Activated T-cell treated with anti-CD3 and anti-CD28 coated beads, Interleukin-2, amount 50 U/mL, for 24 hours (primary cell): ENCODE results near the gene MAP3K13.
A peak's percentile ranks its signal among the peaks of the same experiment; 100 is the strongest.
"Not testable (repeated sequence)": the region's sequence is repeated elsewhere in the genome, so short reads cannot be mapped to it uniquely, and the experiment has no call there.

Experiments used
- DNase-seq: peaks from one replicate; pipeline ENCODE4 v3.0.0-alpha.2; 2020
- H3K27ac Mint-ChIP-seq: 2 replicates; pipeline ENCODE4 v1.8.0; 2020; ENCODE audit warnings: mild to moderate bottlenecking, mixed read lengths
- H3K27me3 Mint-ChIP-seq: 2 replicates; pipeline ENCODE4 v1.8.0; 2020; ENCODE audit warnings: mixed read lengths
- H3K36me3 Mint-ChIP-seq: 2 replicates; pipeline ENCODE4 v1.8.0; 2020; ENCODE audit warnings: low read depth, mixed read lengths
- H3K4me1 Mint-ChIP-seq: 2 replicates; pipeline ENCODE4 v1.8.0; 2020; ENCODE audit warnings: low read depth, mixed read lengths
- H3K4me3 Mint-ChIP-seq: 2 replicates; pipeline ENCODE4 v1.8.0; 2020; ENCODE audit warnings: mild to moderate bottlenecking, moderate library complexity, mixed read lengths
- H3K9me3 Mint-ChIP-seq: 2 replicates; pipeline ENCODE4 v1.8.0; 2020; ENCODE audit warnings: mixed read lengths

The MAP3K13 gene

DNA sequence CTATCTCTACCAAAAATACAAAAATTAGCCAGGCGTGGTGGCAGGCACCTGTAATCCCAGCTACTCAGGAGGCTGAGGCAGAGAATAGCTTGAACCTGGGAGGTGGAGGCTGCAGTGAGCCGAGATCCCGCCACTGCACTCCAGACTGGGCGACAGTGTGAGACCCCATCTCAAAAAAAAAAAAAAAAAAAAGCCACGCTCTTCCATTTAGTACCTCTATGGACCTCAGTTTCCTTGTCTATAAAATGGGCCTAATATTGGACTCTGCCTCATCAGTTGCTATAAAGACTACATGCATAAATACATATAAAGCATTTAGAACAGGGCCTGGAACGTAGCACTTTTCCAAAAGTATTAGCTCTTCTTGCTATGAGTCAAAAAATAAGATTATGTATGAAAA, 112.0 kb downstream of the MAP3K13 start:
- not testable (repeated sequence) for H3K4me1 Mint-ChIP-seq, DNase-seq, H3K4me3 Mint-ChIP-seq, H3K27me3 Mint-ChIP-seq, H3K27ac Mint-ChIP-seq, H3K9me3 Mint-ChIP-seq
- H3K36me3 Mint-ChIP-seq = peaks cover 39% of the 10 kb centered on the region

DNA sequence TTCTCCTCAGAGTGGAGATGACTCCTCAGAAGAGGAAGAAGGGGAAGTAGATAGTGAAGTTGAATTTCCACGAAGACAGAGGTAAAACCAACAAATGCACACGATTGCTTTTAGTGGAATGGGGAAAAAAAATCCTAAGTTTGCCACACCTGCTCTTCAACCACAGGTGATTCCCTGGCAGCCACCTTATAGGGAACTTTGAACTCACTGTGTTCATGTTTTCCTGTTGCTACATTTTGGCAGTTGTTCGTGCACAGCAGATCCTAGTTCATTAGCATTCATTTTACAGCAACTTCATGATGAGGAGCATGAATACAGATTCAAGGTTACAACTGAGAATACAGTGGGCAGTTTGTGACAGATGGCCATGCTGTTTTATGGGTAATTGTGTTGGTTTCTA, 114.4 kb downstream of the MAP3K13 start:
- H3K36me3 Mint-ChIP-seq = peaks cover 59% of the 10 kb centered on the region
- DNase-seq = no peak
- no peaks in the 10 kb centered on the region for H3K9me3 Mint-ChIP-seq
- no peak overlapping the region for H3K4me3 Mint-ChIP-seq
- H3K27ac Mint-ChIP-seq = no peak overlapping the region
- H3K27me3 Mint-ChIP-seq = no peaks in the 10 kb centered on the region
- H3K4me1 Mint-ChIP-seq = no peaks in the 10 kb centered on the region

DNA sequence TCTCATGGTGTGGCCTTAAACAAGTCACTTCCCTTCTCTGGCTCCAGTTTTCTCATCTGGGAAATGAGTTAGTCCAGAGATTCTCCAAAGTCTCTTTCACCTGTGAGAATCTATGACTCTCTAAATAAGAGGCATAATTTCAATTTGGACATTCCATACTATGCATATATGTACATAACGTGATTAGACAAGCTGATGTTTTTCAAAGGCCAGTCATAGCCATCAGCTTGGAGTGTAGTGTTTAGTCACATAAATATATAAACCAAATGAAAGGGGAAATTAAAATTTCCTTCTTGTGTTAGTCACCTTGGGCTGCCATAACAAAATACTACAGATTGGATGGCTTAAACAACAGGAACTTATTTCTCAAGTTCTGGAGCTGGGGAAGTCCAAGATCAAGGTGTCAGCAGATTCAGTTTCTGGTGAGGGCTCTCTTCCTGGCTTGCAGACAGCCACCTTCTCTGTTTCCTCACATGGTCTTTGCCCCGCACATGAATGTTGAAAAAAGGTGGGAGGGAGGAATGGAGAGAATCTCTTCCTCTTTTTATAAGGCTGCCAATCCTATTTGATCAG, 116.5 kb downstream of the MAP3K13 start:
- H3K4me1 Mint-ChIP-seq = peaks cover 8% of the 10 kb centered on the region
- H3K36me3 Mint-ChIP-seq = peaks cover 57% of the 10 kb centered on the region
- H3K4me3 Mint-ChIP-seq = no peak overlapping the region
- no peaks in the 10 kb centered on the region for H3K9me3 Mint-ChIP-seq
- no peak overlapping the region for H3K27ac Mint-ChIP-seq
- no peak for DNase-seq
- H3K27me3 Mint-ChIP-seq = no peaks in the 10 kb centered on the region

DNA sequence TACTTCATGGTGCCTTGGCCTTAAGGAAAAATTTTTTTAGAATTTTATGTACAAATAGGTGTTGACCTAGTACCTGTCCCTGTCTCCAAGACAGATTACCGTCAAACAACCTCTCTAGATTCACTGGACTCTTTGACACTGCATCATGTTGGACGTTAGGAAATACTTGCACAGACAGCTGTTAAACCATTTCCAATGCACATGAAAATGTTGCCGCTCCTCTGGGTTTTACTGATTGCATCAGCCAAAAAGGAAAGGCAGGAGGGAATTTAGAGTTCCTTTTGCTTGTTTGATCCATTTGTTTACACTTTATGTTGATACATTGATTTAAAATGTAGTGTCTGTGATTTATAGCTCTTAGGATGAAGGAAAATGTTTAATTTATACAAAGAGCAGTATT, 121.4 kb downstream of the MAP3K13 start:
- no peaks in the 10 kb centered on the region for H3K27me3 Mint-ChIP-seq
- H3K9me3 Mint-ChIP-seq = no peaks in the 10 kb centered on the region
- H3K4me3 Mint-ChIP-seq = no peak overlapping the region
- peaks cover 8% of the 10 kb centered on the region for H3K4me1 Mint-ChIP-seq
- DNase-seq = no peak
- peaks cover 83% of the 10 kb centered on the region for H3K36me3 Mint-ChIP-seq
- H3K27ac Mint-ChIP-seq = no peak overlapping the region

DNA sequence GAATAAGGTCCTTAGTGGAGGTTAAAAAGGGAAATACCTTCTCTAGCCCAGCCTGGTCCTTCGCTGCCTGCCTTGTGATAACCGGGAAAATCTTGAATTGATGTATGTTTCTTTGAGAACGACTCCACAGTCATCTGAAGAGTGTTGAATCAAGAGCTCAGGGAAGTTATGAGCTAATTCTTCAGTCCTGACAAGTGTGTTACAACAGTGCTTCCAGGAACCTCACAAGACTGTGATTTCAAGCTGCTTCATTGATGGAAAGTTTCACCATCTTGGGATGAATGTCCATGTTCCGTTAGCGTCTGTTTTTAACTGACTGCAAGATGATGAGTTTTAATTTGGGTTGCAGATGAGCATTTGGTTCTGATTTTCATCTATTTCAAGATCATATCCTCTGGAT, 123.5 kb downstream of the MAP3K13 start:
- H3K4me3 Mint-ChIP-seq = no peak overlapping the region
- H3K27ac Mint-ChIP-seq = no peak overlapping the region
- peaks cover 8% of the 10 kb centered on the region for H3K4me1 Mint-ChIP-seq
- H3K9me3 Mint-ChIP-seq = no peaks in the 10 kb centered on the region
- no peaks in the 10 kb centered on the region for H3K27me3 Mint-ChIP-seq
- DNase-seq = no peak
- peaks cover 84% of the 10 kb centered on the region for H3K36me3 Mint-ChIP-seq

DNA sequence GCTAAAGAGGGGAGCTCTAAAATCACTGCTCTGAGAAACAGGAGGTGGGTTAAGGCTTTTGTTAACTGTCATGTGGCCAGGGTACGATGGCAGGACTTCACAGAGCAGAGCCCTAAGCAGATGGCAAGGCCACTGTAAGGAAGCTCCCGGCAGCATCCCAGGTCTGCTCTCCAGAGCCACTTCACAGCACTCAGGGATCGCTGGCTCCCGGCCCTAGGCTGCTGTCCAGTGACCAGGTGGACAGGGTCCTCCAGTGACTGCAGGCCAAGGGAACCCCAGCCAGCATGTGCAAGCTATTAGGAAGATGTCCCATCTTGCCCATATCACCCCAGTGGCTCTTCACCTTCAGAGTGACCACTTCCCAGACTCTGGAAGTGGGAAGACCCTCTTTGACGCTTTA, 125.5 kb downstream of the MAP3K13 start:
- Mint-ChIP-seq H3K4me3 (no peak overlapping the region), H3K9me3 (no peaks in the 10 kb centered on the region), H3K27ac (no peak overlapping the region), H3K4me1 (peaks cover 4% of the 10 kb centered on the region), H3K27me3 (no peaks in the 10 kb centered on the region), H3K36me3 (peaks cover 87% of the 10 kb centered on the region)
- no peak for DNase-seq

DNA sequence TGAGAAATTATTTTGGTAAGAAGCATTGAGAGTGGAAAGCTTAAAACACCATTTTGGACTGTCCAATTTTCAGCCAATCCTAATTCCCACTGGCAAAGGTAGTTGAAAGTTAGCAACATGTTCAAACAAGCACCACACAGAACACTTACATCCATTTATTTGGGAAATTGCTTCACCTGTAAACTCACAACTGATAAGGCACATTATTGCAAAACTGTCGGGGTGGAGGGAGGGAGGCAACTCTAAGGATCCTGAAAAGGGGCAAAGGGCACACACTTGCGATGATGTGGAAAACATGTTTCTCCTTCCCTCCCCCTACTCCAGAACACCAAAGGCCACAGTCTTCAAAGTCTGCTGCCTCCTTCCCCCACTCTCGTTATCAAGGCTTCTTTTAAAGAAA, 126.5 kb downstream of the MAP3K13 start:
- Mint-ChIP-seq H3K4me3 (no peak overlapping the region), H3K4me1 (peaks cover 2% of the 10 kb centered on the region), H3K9me3 (no peaks in the 10 kb centered on the region), H3K27ac (no peak overlapping the region), H3K36me3 (peaks cover 93% of the 10 kb centered on the region), H3K27me3 (no peaks in the 10 kb centered on the region)
- no peak for DNase-seq

DNA sequence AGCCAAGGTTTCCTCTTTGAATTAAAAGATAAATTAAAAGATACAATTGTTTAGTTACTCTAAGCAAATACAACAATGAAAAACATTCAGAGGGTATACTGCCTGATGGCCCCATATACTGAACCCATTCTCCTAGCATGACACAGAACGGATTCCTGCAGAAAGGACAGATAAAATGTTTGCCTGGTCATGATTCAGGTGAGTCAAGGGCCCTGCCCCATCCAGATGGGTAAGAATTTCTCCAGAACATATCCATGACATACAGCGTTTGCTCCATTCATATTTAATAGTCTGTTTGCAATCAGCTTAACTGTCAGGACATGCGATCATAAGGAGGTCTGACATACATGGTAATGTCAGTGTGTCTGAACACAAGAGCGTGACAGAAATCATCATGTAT, 127.3 kb downstream of the MAP3K13 start:
- H3K9me3 Mint-ChIP-seq = no peaks in the 10 kb centered on the region
- H3K36me3 Mint-ChIP-seq = peaks cover 95% of the 10 kb centered on the region
- H3K27ac Mint-ChIP-seq = no peak overlapping the region
- H3K4me3 Mint-ChIP-seq = no peak overlapping the region
- no peak for DNase-seq
- H3K27me3 Mint-ChIP-seq = no peaks in the 10 kb centered on the region
- peaks cover 2% of the 10 kb centered on the region for H3K4me1 Mint-ChIP-seq

DNA sequence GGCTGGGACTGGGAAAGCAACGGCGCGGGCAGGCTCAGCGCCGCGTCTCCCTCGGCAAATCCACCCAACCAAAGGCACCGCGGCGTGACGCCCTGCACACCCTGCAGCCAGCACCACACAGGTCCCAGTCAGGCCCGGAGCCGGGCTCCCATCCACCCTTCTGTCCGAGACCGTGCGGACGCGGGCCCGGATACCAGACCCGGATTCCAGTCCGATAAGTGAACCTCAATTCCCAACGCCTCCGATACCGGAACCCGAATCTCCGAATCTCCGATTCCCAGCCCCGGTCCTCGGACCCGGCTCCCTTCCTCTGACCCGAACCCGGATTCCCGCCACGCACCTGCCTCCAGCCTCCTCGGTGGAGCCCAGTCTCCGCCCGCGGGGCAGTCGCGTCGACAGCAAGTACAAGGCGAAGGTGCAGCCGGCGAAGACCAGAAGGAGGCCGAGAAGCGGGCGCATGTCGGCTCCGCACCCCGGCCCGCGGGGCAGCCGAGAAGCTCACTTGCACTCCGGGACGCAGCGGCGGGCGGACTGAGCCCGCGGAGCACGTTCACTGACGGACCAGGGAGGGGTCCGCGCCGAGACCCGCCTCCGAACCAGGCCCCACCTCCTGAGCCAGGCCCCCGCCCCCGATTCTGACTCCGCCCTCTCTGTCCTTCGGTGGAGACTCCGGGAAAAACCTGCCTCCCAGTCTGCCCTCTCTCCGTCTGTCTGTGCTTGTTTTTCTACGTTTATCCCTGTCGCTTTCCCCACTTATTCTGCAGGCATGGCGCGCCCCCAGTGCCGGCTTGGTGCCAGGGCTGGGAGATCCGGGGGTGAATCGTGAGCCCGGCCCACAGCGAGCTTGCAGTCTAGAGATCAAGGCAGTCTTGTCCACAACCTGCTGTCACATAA, 135.8 kb downstream of the MAP3K13 start, which contains the start of gene TMEM41A:
TMEM41A (minus strand) TSS at position 533 of the 894 bp plus-strand sequence; CDS start at position 459, 74 bp downstream.
- H3K4me3 Mint-ChIP-seq = peak within 1 kb of the TSS; percentile 94
- no peaks in the 10 kb centered on the region for H3K27me3 Mint-ChIP-seq
- peaks cover 28% of the 10 kb centered on the region for H3K4me1 Mint-ChIP-seq
- no peaks in the 10 kb centered on the region for H3K9me3 Mint-ChIP-seq
- peaks cover 43% of the 10 kb centered on the region for H3K36me3 Mint-ChIP-seq
- DNase-seq = peak; percentile 95
- peak within 1 kb of the TSS; percentile 91 for H3K27ac Mint-ChIP-seq

DNA sequence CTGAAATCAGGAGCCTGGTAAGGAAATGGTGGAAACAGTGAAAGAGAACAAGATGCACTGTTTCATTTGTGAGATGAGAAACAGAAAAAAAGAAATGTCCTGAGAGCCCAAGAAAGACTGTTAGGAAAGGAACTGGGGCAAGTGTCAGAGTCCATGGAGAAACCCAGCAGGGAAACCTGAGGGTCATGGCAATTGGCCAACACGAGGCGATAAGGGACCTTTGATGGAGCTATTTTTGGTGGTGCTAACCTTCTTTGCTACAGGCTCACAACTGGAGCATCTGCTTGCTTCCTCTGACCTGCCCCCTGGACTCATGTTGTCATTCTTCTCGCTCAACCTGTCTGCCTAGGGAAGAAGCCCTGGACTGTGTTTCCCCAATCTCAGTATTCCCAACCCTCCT, 140.1 kb downstream of the MAP3K13 start:
- Mint-ChIP-seq H3K9me3 (no peaks in the 10 kb centered on the region), H3K27ac (no peak overlapping the region), H3K4me1 (peaks cover 10% of the 10 kb centered on the region), H3K36me3 (peaks cover 7% of the 10 kb centered on the region), H3K4me3 (no peak overlapping the region), H3K27me3 (no peaks in the 10 kb centered on the region)
- DNase-seq = no peak

DNA sequence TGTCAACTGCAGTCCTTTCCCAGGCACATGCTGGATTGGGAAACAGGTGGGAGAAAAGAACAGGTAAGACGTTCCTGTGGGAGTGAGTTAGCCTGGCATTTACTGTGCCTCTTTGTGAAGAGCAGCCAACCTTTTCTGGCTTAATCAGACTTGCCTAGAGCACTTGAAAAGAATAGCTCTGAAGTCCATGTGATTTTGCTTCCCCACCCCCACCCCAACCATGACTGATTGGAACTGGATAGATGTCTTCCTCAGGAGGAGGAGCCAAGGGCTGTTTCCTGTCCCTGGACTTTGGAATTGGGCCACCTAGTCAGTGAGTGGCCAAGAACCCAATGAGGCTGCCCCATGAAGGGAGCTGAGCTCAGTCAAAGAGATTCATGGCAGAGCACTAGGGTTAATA, 140.6 kb downstream of the MAP3K13 start:
- no peak for DNase-seq
- Mint-ChIP-seq H3K27me3 (no peaks in the 10 kb centered on the region), H3K27ac (no peak overlapping the region), H3K4me3 (no peak overlapping the region), H3K9me3 (no peaks in the 10 kb centered on the region), H3K4me1 (peaks cover 8% of the 10 kb centered on the region), H3K36me3 (peaks cover 2% of the 10 kb centered on the region)

DNA sequence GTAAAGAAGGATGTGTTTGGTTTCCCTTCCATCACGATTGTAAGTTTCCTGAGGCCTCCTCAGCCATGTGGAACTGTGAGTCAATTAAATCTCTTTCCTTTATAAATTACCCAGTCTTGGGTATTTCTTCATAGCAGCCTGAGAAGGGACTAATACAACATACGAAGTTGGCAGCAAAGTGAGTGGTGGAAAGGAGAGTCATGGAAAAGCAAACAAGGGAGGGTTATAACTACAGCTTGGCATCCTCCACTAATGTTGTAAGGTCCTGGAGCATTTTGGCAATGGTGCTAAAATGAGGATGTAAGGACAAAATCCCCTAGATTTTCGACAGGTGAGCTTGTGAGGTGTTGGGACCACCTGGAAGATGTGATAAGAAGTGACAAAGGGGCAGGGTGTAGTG, 141.7 kb downstream of the MAP3K13 start:
- no peak overlapping the region for H3K4me3 Mint-ChIP-seq
- no peaks in the 10 kb centered on the region for H3K9me3 Mint-ChIP-seq
- no peaks in the 10 kb centered on the region for H3K27me3 Mint-ChIP-seq
- H3K4me1 Mint-ChIP-seq = peaks cover 1% of the 10 kb centered on the region
- H3K36me3 Mint-ChIP-seq = no peaks in the 10 kb centered on the region
- DNase-seq = no peak
- no peak overlapping the region for H3K27ac Mint-ChIP-seq

DNA sequence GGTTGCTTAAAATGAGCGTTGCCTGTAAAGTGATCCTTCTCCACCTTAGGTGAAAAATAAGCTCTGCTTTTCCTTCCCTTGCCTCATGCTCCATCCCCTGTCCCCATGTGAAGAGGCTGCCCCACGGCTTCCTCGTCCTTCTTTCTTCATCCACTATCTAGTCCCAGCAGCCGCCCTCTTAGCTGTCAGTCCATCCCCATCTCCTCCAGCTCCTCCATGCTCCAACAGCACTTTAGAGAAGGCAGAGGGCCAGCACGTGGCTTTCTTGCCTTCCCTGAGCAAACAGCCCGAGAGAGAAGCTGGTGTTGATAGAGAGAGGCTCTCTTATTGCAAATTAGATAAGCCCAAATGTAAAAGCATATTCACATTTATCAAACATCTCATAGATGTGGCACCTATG, 144.9 kb downstream of the MAP3K13 start:
- Mint-ChIP-seq H3K4me3 (no peak overlapping the region), H3K27ac (no peak overlapping the region), H3K27me3 (no peaks in the 10 kb centered on the region), H3K9me3 (no peaks in the 10 kb centered on the region), H3K4me1 (no peaks in the 10 kb centered on the region), H3K36me3 (no peaks in the 10 kb centered on the region)
- DNase-seq = no peak

DNA sequence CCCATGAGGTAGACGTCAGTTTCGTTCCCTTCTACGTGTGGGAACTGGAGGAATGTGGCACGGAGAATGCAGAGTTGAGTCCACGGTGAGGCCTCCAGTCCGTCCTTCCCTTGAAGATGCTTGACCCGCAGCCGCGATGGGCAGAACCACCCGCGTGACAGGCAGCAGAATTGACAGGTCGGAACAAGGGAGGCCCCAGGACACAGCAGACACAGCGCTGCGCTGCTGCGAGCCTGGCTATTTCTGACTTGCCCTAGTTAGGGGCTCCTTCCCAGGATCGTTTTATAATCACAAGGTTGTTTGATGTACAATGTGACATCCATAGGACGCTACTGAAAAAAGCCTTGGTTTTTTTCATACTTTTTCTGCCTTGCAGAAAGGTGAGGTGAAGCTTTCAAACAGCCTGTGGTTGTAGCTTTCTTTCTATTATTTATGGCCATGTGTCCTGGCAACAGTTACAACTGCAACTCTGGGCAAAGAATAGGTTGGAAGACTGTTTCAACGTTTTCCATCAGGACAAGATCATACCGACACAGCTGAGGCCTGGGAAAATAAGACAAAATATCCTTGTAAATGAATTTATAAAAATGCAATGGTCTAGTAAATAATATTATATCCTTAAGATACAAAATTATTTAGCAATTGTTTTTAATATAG, 145.5 kb downstream of the MAP3K13 start:
- H3K36me3 Mint-ChIP-seq = no peaks in the 10 kb centered on the region
- H3K27me3 Mint-ChIP-seq = no peaks in the 10 kb centered on the region
- no peak overlapping the region for H3K27ac Mint-ChIP-seq
- H3K4me1 Mint-ChIP-seq = no peaks in the 10 kb centered on the region
- no peak overlapping the region for H3K4me3 Mint-ChIP-seq
- H3K9me3 Mint-ChIP-seq = no peaks in the 10 kb centered on the region
- DNase-seq = no peak

DNA sequence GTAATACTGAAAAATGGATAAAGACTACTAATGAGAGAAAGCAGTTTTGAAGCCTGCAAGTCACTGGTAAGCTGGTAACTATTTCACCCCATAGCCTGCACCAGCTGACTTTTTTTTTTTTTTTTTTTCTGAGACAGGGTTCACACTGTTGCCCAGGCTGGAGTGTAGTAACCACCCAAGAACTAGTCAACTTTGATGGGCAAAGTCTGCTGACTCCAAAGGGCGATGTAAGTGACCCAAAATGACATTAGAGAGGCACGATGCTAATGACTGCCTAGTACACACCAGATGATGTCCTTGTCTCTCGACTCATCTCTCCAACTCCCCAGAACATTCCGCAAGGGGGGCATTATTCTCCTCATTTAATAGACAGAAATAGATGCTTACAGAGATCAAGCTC, 148.8 kb downstream of the MAP3K13 start:
- no peak for DNase-seq
- no peak overlapping the region for H3K4me3 Mint-ChIP-seq
- no peaks in the 10 kb centered on the region for H3K9me3 Mint-ChIP-seq
- H3K4me1 Mint-ChIP-seq = no peaks in the 10 kb centered on the region
- no peaks in the 10 kb centered on the region for H3K27me3 Mint-ChIP-seq
- no peaks in the 10 kb centered on the region for H3K36me3 Mint-ChIP-seq
- H3K27ac Mint-ChIP-seq = no peak overlapping the region
